NCI-H128 (cell line): ENCODE measurements around the gene CFAP299.
"Not testable (repeated sequence)": the region's sequence is repeated elsewhere in the genome, so short reads cannot be mapped to it uniquely, and the experiment has no call there.

Source experiments
- DNase-seq: peaks from one replicate; lab custom pipeline; 2025; ENCODE audit not compliant: unreplicated experiment; lab: John Stamatoyannopoulos, UW

The CFAP299 gene

GRCh38 chr4:80705311-80705710 lies 369.8 kb downstream of the CFAP299 start:
- DNase-seq: no peak

DNA sequence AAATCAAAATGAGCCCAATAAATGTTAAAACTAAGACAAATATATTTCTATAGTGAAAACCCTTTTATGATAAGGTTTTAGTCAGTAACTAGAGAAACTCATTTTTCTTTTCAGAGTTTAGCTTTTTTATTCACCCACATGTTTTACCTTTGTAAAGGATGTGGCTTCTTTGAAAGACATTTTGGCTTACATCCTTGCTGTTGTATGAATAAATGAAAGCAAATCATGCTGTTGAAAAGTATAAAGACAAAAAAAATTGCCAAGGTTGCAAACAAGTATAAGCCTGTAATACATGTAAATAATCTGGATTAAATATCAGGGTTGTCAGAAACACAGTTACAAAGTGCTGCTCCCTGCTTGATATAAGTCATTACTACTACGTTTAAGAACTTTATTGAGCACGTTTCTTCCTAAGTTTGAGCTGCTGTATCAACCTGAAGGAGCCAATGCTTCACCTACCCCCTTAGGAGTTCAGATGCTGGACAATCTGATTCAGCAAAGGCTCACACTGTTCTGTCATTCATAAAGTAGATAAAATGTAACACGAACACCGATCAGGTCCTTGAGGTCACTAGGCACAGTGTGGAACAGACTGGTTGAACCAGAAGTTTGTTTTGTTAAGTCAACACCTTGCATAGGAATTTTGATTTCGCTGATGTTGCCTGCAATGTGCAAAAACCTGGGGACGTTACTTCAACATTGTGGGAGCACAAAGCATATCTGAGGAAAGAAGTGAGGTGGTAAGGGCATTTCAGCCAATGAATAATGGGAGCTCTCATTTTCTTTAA lies 373.7 kb downstream of the CFAP299 start:
- no peak for DNase-seq

- no peak for DNase-seq
Measured at GRCh38 chr4:80710748-80711451, 375.4 kb downstream of the CFAP299 start.

- DNase-seq: no peak
Measured at GRCh38 chr4:80711956-80712355, 376.4 kb downstream of the CFAP299 start.

GRCh38 chr4:80713409-80713808 lies 377.9 kb downstream of the CFAP299 start:
- DNase-seq: peak; percentile 1

- DNase-seq: no peak
Measured at GRCh38 chr4:80717204-80717603, 381.7 kb downstream of the CFAP299 start.

- DNase-seq: no peak
Measured at GRCh38 chr4:80726471-80726870, 390.9 kb downstream of the CFAP299 start.

- no peak for DNase-seq
Measured at GRCh38 chr4:80730158-80730557, 394.6 kb downstream of the CFAP299 start.

DNA sequence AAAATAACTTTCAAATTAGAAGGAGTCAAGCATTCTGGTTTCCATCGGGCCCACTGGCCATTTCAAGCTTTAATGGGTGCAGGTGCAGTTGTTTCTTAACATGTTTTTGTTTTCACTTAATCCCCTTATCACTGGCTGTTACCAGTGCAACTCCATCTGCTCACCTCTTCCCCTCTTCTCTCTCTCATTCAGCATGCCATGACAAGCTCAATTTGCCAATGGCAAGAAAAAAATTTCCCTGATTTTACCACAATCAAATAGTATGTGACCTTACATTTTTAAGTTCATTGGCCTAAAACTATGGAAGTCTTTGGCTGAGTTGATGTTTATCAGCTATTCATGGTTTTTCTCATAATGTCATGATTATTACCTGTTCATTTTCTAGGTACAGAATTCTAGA lies 395.9 kb downstream of the CFAP299 start:
- DNase-seq: no peak

DNA sequence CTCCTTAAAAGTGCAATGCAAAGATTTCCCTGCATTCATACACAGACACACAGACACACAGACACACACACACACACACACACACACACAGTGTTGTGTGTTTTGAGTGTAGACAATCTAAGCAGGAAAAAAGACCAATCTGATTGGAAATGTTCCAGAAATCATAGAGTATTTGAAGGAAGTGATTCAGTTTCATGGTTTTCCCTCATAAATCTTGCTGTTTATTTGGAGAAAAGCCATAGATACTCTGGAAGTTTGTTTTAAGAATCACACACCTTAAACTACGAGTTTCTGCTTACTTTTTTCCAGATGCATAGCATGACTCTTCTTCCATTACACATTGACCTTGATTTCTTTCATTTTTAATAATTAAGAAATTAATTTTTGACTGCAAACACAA lies 396.5 kb downstream of the CFAP299 start:
- no peak for DNase-seq

DNA sequence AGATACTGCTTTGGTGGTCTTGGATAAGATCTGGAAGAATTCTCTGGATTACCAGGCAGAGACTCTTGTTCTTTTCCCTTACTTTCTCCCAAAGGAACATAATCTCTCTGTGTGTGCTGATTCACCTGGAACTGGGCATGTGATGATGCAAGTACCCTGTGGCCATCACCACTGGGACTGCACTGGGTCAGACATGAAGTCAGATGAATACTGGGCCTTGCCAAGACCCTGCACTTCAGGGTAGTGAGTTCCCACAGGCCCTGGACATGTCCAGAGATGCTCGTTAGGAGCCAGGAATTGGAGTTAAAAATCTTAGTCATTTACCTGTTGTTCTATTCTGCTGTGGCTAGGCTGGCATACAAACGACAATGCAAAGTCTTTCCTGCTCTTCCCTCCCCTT lies 404.8 kb downstream of the CFAP299 start:
- no peak for DNase-seq

DNA sequence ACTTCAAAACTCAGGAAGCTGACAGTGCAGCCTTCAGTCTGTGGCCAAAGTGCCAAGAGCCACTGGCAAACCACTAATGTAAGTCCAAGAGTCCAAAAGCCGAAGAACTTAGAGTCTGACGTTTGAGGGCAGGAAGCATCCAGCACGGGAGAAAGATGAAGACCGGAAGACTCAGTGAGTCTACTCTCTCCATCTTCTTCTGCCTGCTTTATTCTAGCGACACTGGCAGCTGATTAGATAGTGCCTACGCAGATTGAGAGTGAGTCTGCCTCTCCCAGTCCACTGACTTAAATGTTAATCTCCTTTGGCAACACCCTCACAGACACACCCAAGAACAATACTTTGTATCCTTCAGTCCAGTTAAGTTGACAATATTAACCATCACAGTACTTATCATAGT lies 414.0 kb downstream of the CFAP299 start:
- DNase-seq: not testable (repeated sequence)

GRCh38 chr4:80751200-80751599 lies 415.7 kb downstream of the CFAP299 start:
- no peak for DNase-seq

GRCh38 chr4:80767944-80768343 lies 432.4 kb downstream of the CFAP299 start:
- no peak for DNase-seq

GRCh38 chr4:80776168-80776567 lies 440.6 kb downstream of the CFAP299 start:
- no peak for DNase-seq

GRCh38 chr4:80781431-80781830 lies 445.9 kb downstream of the CFAP299 start:
- DNase-seq: no peak

DNA sequence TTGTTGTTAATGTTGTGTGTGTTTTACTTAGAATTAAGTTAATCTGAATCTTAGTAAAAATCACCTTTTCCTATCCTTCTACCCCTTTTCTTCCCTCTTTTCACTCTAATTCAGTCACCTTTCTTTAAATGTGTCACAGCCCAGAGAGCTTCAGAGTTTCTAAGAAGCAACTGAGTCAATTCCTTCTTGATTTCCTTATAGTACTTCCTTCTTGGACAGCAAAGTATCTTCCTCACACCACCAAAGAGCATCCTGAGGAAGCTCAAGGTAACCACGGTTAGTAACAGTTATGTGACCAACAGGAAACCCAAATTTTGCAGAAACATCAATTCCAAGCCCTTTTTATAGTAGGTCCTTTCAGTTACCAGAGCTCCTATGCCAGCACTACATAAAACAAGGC lies 451.8 kb downstream of the CFAP299 start:
- no peak for DNase-seq

DNA sequence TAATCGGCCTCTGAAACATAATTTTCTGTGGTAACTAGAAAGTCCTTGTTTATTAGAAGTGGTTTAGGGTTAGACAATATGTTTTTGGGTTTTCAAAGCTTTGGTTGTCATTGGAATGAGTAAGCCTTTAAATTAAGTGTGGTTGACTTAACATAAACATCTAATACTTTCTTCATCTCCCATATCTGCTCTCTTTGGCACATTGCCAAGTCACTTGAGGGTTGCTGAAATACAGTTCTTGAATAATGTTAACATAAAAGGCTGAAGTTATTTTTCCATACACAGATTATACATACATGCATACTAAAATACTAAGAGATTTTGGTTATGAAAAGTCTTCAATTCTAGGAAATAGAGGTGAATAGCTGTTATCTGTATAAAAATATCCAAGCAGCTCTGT lies 453.3 kb downstream of the CFAP299 start:
- DNase-seq: no peak

DNA sequence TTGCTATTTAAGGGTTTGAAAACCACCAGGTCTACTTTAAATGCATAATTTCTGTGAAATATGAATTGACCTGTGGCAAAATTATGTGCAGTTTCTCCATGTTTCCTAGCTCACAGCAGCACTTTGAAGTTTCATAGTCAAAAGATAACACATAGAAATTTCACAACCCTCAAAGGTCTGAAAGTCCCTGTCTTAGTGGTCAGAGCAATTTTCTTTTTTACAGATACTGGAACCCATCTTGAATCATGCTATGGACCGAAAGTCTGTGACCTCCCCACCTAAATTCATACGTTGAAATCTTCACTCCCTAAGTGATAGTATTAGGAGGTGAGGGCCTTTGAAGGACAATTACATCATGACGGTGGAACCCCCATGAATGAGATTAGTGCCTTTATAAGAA lies 454.6 kb downstream of the CFAP299 start:
- no peak for DNase-seq

GRCh38 chr4:80793660-80794059 lies 458.1 kb downstream of the CFAP299 start:
- not testable (repeated sequence) for DNase-seq

DNA sequence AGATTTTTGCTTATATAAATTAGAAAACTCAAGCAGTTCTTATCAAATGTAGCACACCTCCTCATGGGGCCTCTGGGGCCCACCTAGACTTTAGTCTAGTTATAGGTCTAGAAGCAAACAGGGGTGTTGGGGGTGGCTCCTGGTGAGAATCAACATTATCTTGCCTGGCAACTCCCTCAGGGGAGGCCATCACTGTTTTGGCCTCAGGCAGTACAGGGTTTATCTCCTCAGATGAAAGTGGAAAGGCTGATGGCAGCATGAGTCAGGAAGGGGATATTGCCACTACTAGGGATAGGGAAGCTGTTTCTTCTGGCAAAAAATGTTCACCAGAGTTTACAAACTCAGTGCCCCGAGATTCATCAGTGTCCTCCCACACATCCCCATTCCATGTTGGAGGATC lies 462.6 kb downstream of the CFAP299 start:
- DNase-seq: no peak

DNA sequence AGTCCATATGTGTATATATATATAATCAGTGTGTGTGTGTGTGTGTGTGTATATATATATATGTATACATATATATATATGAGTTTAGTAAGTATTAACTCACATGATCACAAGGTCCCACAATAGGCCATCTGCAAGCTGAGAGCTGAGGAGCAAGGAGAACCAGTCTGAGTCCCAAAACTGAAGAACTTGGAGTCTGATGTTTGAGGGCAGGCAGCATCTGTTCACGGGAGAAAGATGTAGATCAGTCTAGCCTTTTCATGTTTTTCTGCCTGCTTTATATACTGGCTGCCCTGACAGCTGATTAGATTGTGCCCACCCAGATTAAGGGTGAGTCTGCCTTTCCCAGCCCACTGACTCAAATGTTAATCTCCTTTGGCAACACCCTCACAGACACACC lies 465.2 kb downstream of the CFAP299 start:
- DNase-seq: not testable (repeated sequence)

- DNase-seq: no peak
Measured at GRCh38 chr4:80803337-80803736, 467.8 kb downstream of the CFAP299 start.
